Panc1 (cell line): ENCODE results near the gene OR6V1. TPM values are rescaled to one million over a fixed set of nuclear protein-coding genes. Genes with fewer than 3 reads are reported as not detected.

Source experiments
- ATAC-seq: fragments of 200-7000 bp; cut with Tn5 transposase; 2 replicates; pipeline ENCODE4 v1.9.1; 2020; ENCODE audit warnings: mild to moderate bottlenecking, moderate library complexity
- BruUV-seq: library from RNA; stranded (reverse); fragments of 400-500 nt; replicated peaks from 2 replicates; lab custom pipeline; 2021; lab: Mats Ljungman, UMichigan
- CTCF ChIA-PET: fragments of 300-600 bp; sonication (Branson Sonifier 250); formaldehyde crosslinking; loops from one replicate; lab custom pipeline; 2022; ENCODE audit warnings: antibody characterized with exemption; lab: Charles Lee
- POLR2A ChIA-PET: fragments of 300-600 bp; sonication (Branson Sonifier 250); formaldehyde crosslinking; loops from one replicate; lab custom pipeline; 2022; ENCODE audit warnings: antibody characterized with exemption; lab: Charles Lee
- DNase-seq: peaks from one replicate; pipeline ENCODE4 v3.0.0-alpha.2; 2010; ENCODE audit warnings: low read depth, low spot score
- H3K27ac ChIP-seq: 2 replicates; pipeline ENCODE4 v1.5.1; 2011; ENCODE audit warnings: mild to moderate bottlenecking, low read length, inconsistent platforms
- H3K27me3 ChIP-seq: fragments of 200-500 bp; sonication (Bioruptor generic); 2 replicates; pipeline ENCODE4 v1.6.0; 2014; ENCODE audit warnings: low read length, inconsistent platforms; ENCODE audit not compliant: control insufficient read depth, insufficient read depth
- H3K36me3 ChIP-seq: fragments of 200-500 bp; sonication (Bioruptor generic); 2 replicates; pipeline ENCODE4 v1.5.1; 2014; ENCODE audit warnings: inconsistent platforms, mild to moderate bottlenecking, low read length, moderate library complexity; ENCODE audit not compliant: control insufficient read depth, insufficient read depth
- H3K4me1 ChIP-seq: 2 replicates; pipeline ENCODE4 v1.5.1; 2011; ENCODE audit warnings: inconsistent platforms, mild to moderate bottlenecking, low read length, moderate library complexity; ENCODE audit not compliant: control insufficient read depth, insufficient read depth
- H3K4me3 ChIP-seq, 2 experiments: 2 replicates each; pipeline ENCODE4 v1.5.1; 2011 to 2012; ENCODE audit warnings: low read depth in 2 of 2, low read length in 2 of 2, mild to moderate bottlenecking in 2 of 2, inconsistent platforms in 1 of 2, moderate library complexity in 1 of 2
- H3K9me3 ChIP-seq: fragments of 200-500 bp; sonication (Bioruptor generic); 2 replicates; pipeline ENCODE4 v1.5.1; 2014; ENCODE audit warnings: low read depth, mild to moderate bottlenecking, inconsistent platforms, low read length, moderate library complexity; ENCODE audit not compliant: control insufficient read depth, insufficient read depth
- CTCF ChIP-seq: fragments of 450-650 bp; IDR thresholded peaks from 2 replicates; pipeline ENCODE4 v1.5.1; 2017; ENCODE audit warnings: mild to moderate bottlenecking
- POLR2AphosphoS5 ChIP-seq: IDR thresholded peaks from 2 replicates; pipeline ENCODE4 v1.6.1; 2012; ENCODE audit warnings: mild to moderate bottlenecking, low read depth, low read length, moderate library complexity
- REST ChIP-seq, 2 experiments: IDR thresholded peaks; 2 replicates each; pipeline ENCODE4 v1.6.1; 2011 to 2012; ENCODE audit warnings: low read depth in 2 of 2, control low read depth in 1 of 2, low read length in 1 of 2, mild to moderate bottlenecking in 1 of 2, moderate library complexity in 1 of 2; ENCODE audit not compliant: insufficient read depth in 1 of 2
- SIN3A ChIP-seq: IDR thresholded peaks from 2 replicates; pipeline ENCODE4 v1.6.1; 2012; ENCODE audit warnings: low read depth, mild to moderate bottlenecking, low read length, moderate library complexity, borderline replicate concordance; ENCODE audit not compliant: insufficient read depth
- TCF7L2 ChIP-seq: IDR thresholded peaks from 2 replicates; pipeline ENCODE4 v1.6.1; 2011; ENCODE audit warnings: mild to moderate bottlenecking, low read depth, low read length, inconsistent platforms
- in situ Hi-C: cut with HindIII; loops from 2 replicates; pipeline ENCODE4 v1.10.0; 2016; ENCODE audit warnings: low sequenced_read_pairs, low pct_unique_long_range_greater_than_20kb
- intact Hi-C: fragments of 100-400 bp; cut with micrococcal nuclease; formaldehyde crosslinking; loops from one replicate; pipeline ENCODE4 v1.10.0; 2022; ENCODE audit not compliant: unreplicated experiment
- total RNA-seq: library from RNA; stranded (reverse); gene quantifications from one replicate; pipeline ENCODE4 v1.2.1, GENCODE V29; 2021; ENCODE audit not compliant: unreplicated experiment

Gene OR6V1
- total RNA-seq, 1 experiment from 2014 or later: not detected

- no peak for DNase-seq
- H3K4me3 ChIP-seq: no peak within 1 kb of the TSS
- no TSS peak for BruUV-seq
- no peak for ATAC-seq
- no peaks in the 10 kb centered on the region for H3K9me3 ChIP-seq
- H3K36me3 ChIP-seq: no peaks in the 10 kb centered on the region
- in situ Hi-C loops (no loop called here), intact Hi-C loops (no loop called here)
- no peaks in the 10 kb centered on the region for H3K4me1 ChIP-seq
- H3K27ac ChIP-seq: no peak within 1 kb of the TSS
- no peaks in the 10 kb centered on the region for H3K27me3 ChIP-seq
- ChIA-PET CTCF (no interaction called here), POLR2A (no interaction called here)
- TF ChIP-seq POLR2AphosphoS5: no peak
- TF ChIP-seq REST (IDR thresholded peaks at IDR 0.05; ENCODE audit: insufficient read depth in 1 of 2, low read depth in 2 of 2, low read length in 1 of 2): no peak
- no peak for TF ChIP-seq TCF7L2
- TF ChIP-seq CTCF: no peak
- TF ChIP-seq SIN3A: no peak
Observed at GRCh38 chr7:143027032-143027431, 25.1 kb upstream of the OR6V1 start, which contains the start of gene OR9A2. OR9A2 (minus strand) TSS chr7:143027132; CDS start chr7:143027132, 0 bp downstream.

- ATAC-seq (no peak), DNase-seq (no peak)
- in situ Hi-C loops: no loop called here
- H3K27me3 ChIP-seq: no peaks in the 10 kb centered on the region
- no peak overlapping the region for H3K27ac ChIP-seq
- CTCF ChIA-PET: interaction anchor here (0.6 kb wide), 1 partner anchor 16 kb away, joined by 4 read pairs; no protein-coding TSS in a partner anchor
- no peak overlapping the region for H3K4me3 ChIP-seq
- intact Hi-C loops: no loop called here
- no TSS peak for BruUV-seq
- H3K9me3 ChIP-seq: no peaks in the 10 kb centered on the region
- POLR2A ChIA-PET: no interaction called here
- H3K36me3 ChIP-seq: no peaks in the 10 kb centered on the region
- TF ChIP-seq POLR2AphosphoS5 (no peak), SIN3A (no peak), REST (IDR thresholded peaks at IDR 0.05; ENCODE audit: insufficient read depth in 1 of 2, low read depth in 2 of 2, low read length in 1 of 2) (no peak), CTCF (no peak), TCF7L2 (no peak)
- H3K4me1 ChIP-seq: no peaks in the 10 kb centered on the region
Observed at GRCh38 chr7:143027683-143028082, 24.5 kb upstream of the OR6V1 start.
